H1 (cell line): Measurements from ENCODE around the gene TIMP4. TPM values are rescaled to one million over a fixed set of nuclear protein-coding genes. Genes with fewer than 3 reads are reported as not detected.

Experiments used
- CTCF ChIA-PET: fragments of 300-600 bp; sonication (Branson Sonifier 250); formaldehyde crosslinking; loops from one replicate; lab custom pipeline; 2021; ENCODE audit not compliant: partially characterized antibody; lab: Charles Lee
- POLR2A ChIA-PET: fragments of 300-600 bp; sonication (Branson Sonifier 250); formaldehyde crosslinking; loops from one replicate; lab custom pipeline; 2021; ENCODE audit warnings: inconsistent platforms; ENCODE audit not compliant: partially characterized antibody; lab: Charles Lee
- DNase-seq, 2 experiments: peaks; one replicate each; pipeline versions ENCODE4 v3.0.0 to v3.0.0-alpha.2; 2010 to 2022; ENCODE audit warnings: low spot score in 2 of 2, low read depth in 1 of 2, mixed read lengths in 1 of 2
- FAIRE-seq: peaks from 2 replicates; lab custom pipeline; 2011; peaks lifted over from hg19 to GRCh38; lab: Jason Lieb, UNC
- H2AFZ ChIP-seq: 2 replicates; pipeline ENCODE4 v1.8.1; 2012; ENCODE audit warnings: low read length, inconsistent platforms
- H2AK5ac ChIP-seq: 2 replicates; pipeline ENCODE4 v1.6.1; 2013; ENCODE audit warnings: low read depth, low read length
- H2BK120ac ChIP-seq: replicated peaks from 2 replicates; pipeline ENCODE3; 2013; ENCODE audit warnings: low read depth, low read length, inconsistent platforms
- H2BK12ac ChIP-seq: 2 replicates; pipeline ENCODE4 v1.6.1; 2013; ENCODE audit warnings: low read depth, low read length
- H2BK15ac ChIP-seq: 2 replicates; pipeline ENCODE4 v1.6.1; 2013; ENCODE audit warnings: low read length
- H2BK20ac ChIP-seq: 2 replicates; pipeline ENCODE4 v1.6.1; 2013; ENCODE audit warnings: low read length
- H2BK5ac ChIP-seq: 2 replicates; pipeline ENCODE4 v1.6.1; 2013; ENCODE audit warnings: low read depth, low read length
- H3K14ac ChIP-seq: 2 replicates; pipeline ENCODE4 v1.6.1; 2013; ENCODE audit warnings: inconsistent platforms; ENCODE audit not compliant: insufficient read length
- H3K18ac ChIP-seq: 2 replicates; pipeline ENCODE4 v1.6.1; 2013; ENCODE audit warnings: low read length; ENCODE audit errors: extremely low read depth
- H3K23ac ChIP-seq: 2 replicates; pipeline ENCODE4 v1.6.1; 2013; ENCODE audit warnings: inconsistent platforms; ENCODE audit not compliant: insufficient read length
- H3K23me2 ChIP-seq: 2 replicates; pipeline ENCODE4 v1.6.1; 2013; ENCODE audit warnings: low read depth, low read length
- H3K27ac ChIP-seq: 2 replicates; pipeline ENCODE4 v1.6.1; 2011; ENCODE audit warnings: low read depth, low read length, inconsistent platforms
- H3K27me3 ChIP-seq, 4 experiments: replicated peaks in 1 of 4; 1 replicate in 1 of 4; 2 replicates in 3 of 4; pipeline versions ENCODE4 v1.6.1 to v1.8.1; 2011 to 2013; ENCODE audit warnings: low read length in 3 of 4, mild to moderate bottlenecking in 3 of 4, inconsistent platforms in 2 of 4, mixed read lengths in 2 of 4, moderate library complexity in 1 of 4; ENCODE audit not compliant: control insufficient read depth in 3 of 4, insufficient read depth in 3 of 4; ENCODE audit errors: extremely low read depth in 1 of 4
- H3K36me3 ChIP-seq, 4 experiments: 2 replicates each; pipeline versions ENCODE4 v1.6.1 to v1.8.1; 2011 to 2013; ENCODE audit warnings: mild to moderate bottlenecking in 4 of 4, low read length in 3 of 4, moderate library complexity in 2 of 4, control low read depth in 1 of 4, inconsistent platforms in 1 of 4; ENCODE audit not compliant: insufficient read depth in 4 of 4, control insufficient read depth in 2 of 4
- H3K4ac ChIP-seq: replicated peaks from 2 replicates; pipeline ENCODE3; 2013; ENCODE audit warnings: low read length, low read depth, mixed read lengths, inconsistent platforms; ENCODE audit not compliant: insufficient read length
- H3K4me1 ChIP-seq, 4 experiments: replicated peaks in 1 of 4; 1 replicate in 1 of 4; 2 replicates in 3 of 4; pipeline versions ENCODE4 v1.6.1 to v1.8.1; 2011 to 2013; ENCODE audit warnings: low read length in 3 of 4, inconsistent platforms in 2 of 4, mixed read lengths in 1 of 4; ENCODE audit not compliant: insufficient read depth in 4 of 4, control insufficient read depth in 3 of 4
- H3K4me2 ChIP-seq, 2 experiments: 2 replicates each; pipeline versions ENCODE4 v1.6.1 to v1.8.1; 2011 to 2013; ENCODE audit warnings: low read depth in 2 of 2, low read length in 2 of 2, control low read depth in 1 of 2, inconsistent platforms in 1 of 2, mild to moderate bottlenecking in 1 of 2; ENCODE audit not compliant: insufficient read depth in 1 of 2
- H3K4me3 ChIP-seq, 4 experiments: fragments of 200-600, 300-600 bp in 1 of 4; sonication (generic), shearing (Covaris generic), sonication (Bioruptor Twin) in 1 of 4; 2 replicates each; pipeline versions ENCODE4 v1.5.1 to v1.8.1; 2011 to 2016; ENCODE audit warnings: low read length in 4 of 4, low read depth in 3 of 4, control low read depth in 2 of 4, inconsistent platforms in 2 of 4, mild to moderate bottlenecking in 2 of 4, mixed read lengths in 1 of 4, moderate library complexity in 1 of 4; ENCODE audit not compliant: insufficient read depth in 2 of 4; ENCODE audit errors: extremely low read depth in 1 of 4
- H3K56ac ChIP-seq: replicated peaks from 2 replicates; pipeline ENCODE3; 2013; ENCODE audit warnings: low read depth, mild to moderate bottlenecking, mixed read lengths, low read length, inconsistent platforms; ENCODE audit not compliant: insufficient read length
- H3K79me1 ChIP-seq: 2 replicates; pipeline ENCODE4 v1.6.1; 2013; ENCODE audit warnings: low read depth, low read length, control low read depth
- H3K79me2 ChIP-seq, 2 experiments: 2 replicates each; pipeline versions ENCODE4 v1.6.1 to v1.8.1; 2012 to 2013; ENCODE audit warnings: low read length in 2 of 2, mild to moderate bottlenecking in 2 of 2, inconsistent platforms in 1 of 2; ENCODE audit not compliant: insufficient read depth in 2 of 2, control insufficient read depth in 1 of 2
- H3K9ac ChIP-seq, 4 experiments: replicated peaks in 1 of 4; 1 replicate in 1 of 4; 2 replicates in 3 of 4; pipeline versions ENCODE4 v1.6.1 to v1.8.1; 2011 to 2013; ENCODE audit warnings: low read depth in 3 of 4, low read length in 3 of 4, control low read depth in 2 of 4, mild to moderate bottlenecking in 2 of 4, moderate library complexity in 2 of 4, inconsistent platforms in 1 of 4; ENCODE audit errors: extremely low read depth in 1 of 4
- H3K9me3 ChIP-seq, 2 experiments: 2 replicates each; pipeline versions ENCODE4 v1.6.1 to v1.8.1; 2012 to 2013; ENCODE audit warnings: mild to moderate bottlenecking in 2 of 2, moderate library complexity in 2 of 2, control low read depth in 1 of 2, inconsistent platforms in 1 of 2, low read depth in 1 of 2, low read length in 1 of 2, mixed read lengths in 1 of 2; ENCODE audit not compliant: insufficient read depth in 2 of 2
- H4K20me1 ChIP-seq, 2 experiments: replicated peaks in 1 of 2; 2 replicates each; pipeline versions ENCODE3 to v1.8.1; 2011 to 2013; ENCODE audit warnings: inconsistent platforms in 2 of 2, low read length in 2 of 2, mild to moderate bottlenecking in 1 of 2; ENCODE audit not compliant: insufficient read depth in 2 of 2, control insufficient read depth in 1 of 2
- H4K5ac ChIP-seq: 2 replicates; pipeline ENCODE4 v1.6.1; 2013; ENCODE audit warnings: low read length, low read depth, mixed read lengths, inconsistent platforms; ENCODE audit not compliant: insufficient read length
- H4K8ac ChIP-seq: 2 replicates; pipeline ENCODE4 v1.8.0; 2013; ENCODE audit warnings: mild to moderate bottlenecking, moderate library complexity, low read length, inconsistent platforms; ENCODE audit not compliant: insufficient read depth; ENCODE audit errors: extremely low read depth
- H4K91ac ChIP-seq: replicated peaks from 2 replicates; pipeline ENCODE3; 2013; ENCODE audit warnings: low read length, mixed read lengths, inconsistent platforms; ENCODE audit not compliant: insufficient read length
- BCL11A ChIP-seq, 2 experiments: IDR thresholded peaks; one replicate each; pipeline ENCODE4 v1.6.1; 2011; ENCODE audit warnings: low read depth in 2 of 2, low read length in 2 of 2, mild to moderate bottlenecking in 2 of 2
- CHD1 ChIP-seq: IDR thresholded peaks from 2 replicates; pipeline ENCODE4 v1.6.1; 2012; ENCODE audit warnings: low read depth, low read length, improper control_type of control experiment
- CTBP2 ChIP-seq: IDR thresholded peaks from 2 replicates; pipeline ENCODE4 v1.7.0; 2011; ENCODE audit warnings: borderline replicate concordance, mild to moderate bottlenecking, moderate library complexity, mixed read lengths, low read length; ENCODE audit not compliant: insufficient read depth, insufficient read length
- EZH2 ChIP-seq: fragments of 200-600 bp; sonication (generic); IDR thresholded peaks from 2 replicates; pipeline ENCODE4 v1.7.1; 2012; ENCODE audit warnings: low read depth, mild to moderate bottlenecking, moderate library complexity, low read length, inconsistent platforms; ENCODE audit not compliant: severe bottlenecking
- HDAC2 ChIP-seq, 2 experiments: fragments of 300-600 bp in 1 of 2; sonication (generic) in 1 of 2; IDR thresholded peaks; 2 replicates each; pipeline ENCODE4 v1.6.1; 2011 to 2012; ENCODE audit warnings: low read depth in 2 of 2, low read length in 2 of 2, mild to moderate bottlenecking in 2 of 2, moderate library complexity in 2 of 2, borderline replicate concordance in 1 of 2, inconsistent platforms in 1 of 2
- JUND ChIP-seq: IDR thresholded peaks from 2 replicates; pipeline ENCODE4 v1.6.1; 2011; ENCODE audit warnings: mild to moderate bottlenecking, improper control_type of control experiment, low read length
- MAFK ChIP-seq: IDR thresholded peaks from 2 replicates; pipeline ENCODE4 v1.6.1; 2012; ENCODE audit warnings: low read depth, mild to moderate bottlenecking, improper control_type of control experiment, low read length
- MAX ChIP-seq: IDR thresholded peaks from 2 replicates; pipeline ENCODE4 v1.6.1; 2012; ENCODE audit warnings: inconsistent platforms
- NRF1 ChIP-seq: IDR thresholded peaks from 2 replicates; pipeline ENCODE4 v1.6.1; 2011; ENCODE audit warnings: mild to moderate bottlenecking, low read depth, low read length, improper control_type of control experiment
- RAD21 ChIP-seq, 2 experiments: IDR thresholded peaks in 1 of 2; conservative IDR thresholded peaks in 1 of 2; 2 replicates each; pipeline ENCODE4 v1.6.1; 2011; ENCODE audit warnings: low read depth in 2 of 2, low read length in 2 of 2, improper control_type of control experiment in 1 of 2, inconsistent platforms in 1 of 2, mild to moderate bottlenecking in 1 of 2, moderate library complexity in 1 of 2
- RNF2 ChIP-seq: fragments of 200-900, 300-1000 bp; sonication (generic); IDR thresholded peaks from 2 replicates; pipeline ENCODE4 v1.7.1; 2016; ENCODE audit warnings: borderline replicate concordance, low read depth, mild to moderate bottlenecking, antibody characterized with exemption, low read length; ENCODE audit not compliant: poor library complexity, severe bottlenecking; ENCODE audit errors: missing control alignments
- TAF7 ChIP-seq: optimal IDR thresholded peaks from 2 replicates; pipeline ENCODE3; 2011; ENCODE audit warnings: low read depth, mild to moderate bottlenecking, inconsistent platforms, low read length, moderate library complexity, borderline replicate concordance
- TBP ChIP-seq: IDR thresholded peaks from 2 replicates; pipeline ENCODE4 v1.6.1; 2011; ENCODE audit warnings: low read depth, low read length, improper control_type of control experiment
- YY1 ChIP-seq: IDR thresholded peaks from 2 replicates; pipeline ENCODE4 v1.6.1; 2011; ENCODE audit warnings: low read depth, mild to moderate bottlenecking, low read length
- polyA plus RNA-seq, 7 experiments: library from polyadenylated mRNA; depleted of rRNA in 3 of 7; stranded (reverse) in 5 of 7; unstranded in 2 of 7; fragments of >200 nt in 5 of 7; fragments of 200-250 nt in 2 of 7; gene quantifications; 1 replicate in 5 of 7; 2 replicates in 1 of 7; 4 replicates in 1 of 7; pipeline versions ENCODE4 v1.2.1 to v1.2.3, GENCODE V29; 2011 to 2013; ENCODE audit warnings: missing spikeins in 2 of 7, mixed read lengths in 2 of 7
- total RNA-seq: library from RNA; stranded (reverse); fragmentation: NEBNext Ultra II Directional; extraction: Animal tissue kit (Norgen Biotek cat#: 25700); gene quantifications from 2 replicates; pipeline ENCODE4 v1.2.1, GENCODE V29; 2021

Gene TIMP4
- total and polyA plus RNA-seq, 2 of the 8 experiments (the other 6 are each of a cell fraction or from before 2014, with no cell fraction given) = 5.1 to 8.7 TPM

- Histone ChIP-seq H4K5ac (no peak overlapping the region), H2BK12ac (no peak overlapping the region), H2BK20ac (no peak overlapping the region), H3K23me2 (peaks cover 7% of the 10 kb centered on the region), H4K20me1 (no peaks in the 10 kb centered on the region), H3K4me2 (no peak overlapping the region), H3K23ac (no peak overlapping the region), H3K4me1 (peaks cover 4 to 15% (median 10%) of the 10 kb centered on the region in 4 experiments; a peak in 6 of 7 replicates), H3K9ac (no peak overlapping the region), H2AK5ac (no peak overlapping the region; the same call in 1 of the 2 replicates), H2BK5ac (no peak overlapping the region), H3K27ac (no peak overlapping the region), H3K56ac (no peak overlapping the region), H3K4me3 (no peak overlapping the region), H3K27me3 (no peaks in the 10 kb centered on the region), H3K14ac (no peak overlapping the region), H3K79me2 (no peaks in the 10 kb centered on the region), H3K36me3 (no peaks in the 10 kb centered on the region; a peak in 1 of 8 replicates), H2BK15ac (no peak overlapping the region), H4K8ac (no peak overlapping the region), H3K9me3 (no peaks in the 10 kb centered on the region), H3K4ac (no peak overlapping the region), H4K91ac (no peak overlapping the region), H2BK120ac (no peak overlapping the region), H3K79me1 (no peaks in the 10 kb centered on the region), H2AFZ (no peak overlapping the region), H3K18ac (no peak overlapping the region)
- FAIRE-seq (no peak), DNase-seq (no peak)
- POLR2A ChIA-PET = interaction anchor here (1.1 kb wide), 1 partner anchor 9 kb away, joined by 3 read pairs; no protein-coding TSS in a partner anchor
- CTCF ChIA-PET = interaction anchor here (0.7 to 37.6 kb wide), 8 partner anchors 9 to 324 kb away, joined by 3 to 651 read pairs (median 4); no protein-coding TSS in a partner anchor
- TF ChIP-seq CHD1 = no peak
- TF ChIP-seq RAD21 (IDR thresholded peaks at IDR 0.05 in 1 of 2, conservative IDR thresholded peaks at IDR 0.05 in 1 of 2; ENCODE audit: low read depth in 2 of 2, low read length in 2 of 2) = no peak
- no peak for TF ChIP-seq HDAC2 (IDR thresholded peaks at IDR 0.05; ENCODE audit: borderline replicate concordance in 1 of 2, low read depth in 2 of 2, low read length in 2 of 2)
- TF ChIP-seq RNF2 = no peak
- no peak for TF ChIP-seq BCL11A (IDR thresholded peaks at IDR 0.05; ENCODE audit: low read depth in 2 of 2, low read length in 2 of 2)
- no peak for TF ChIP-seq CTBP2
- no peak for TF ChIP-seq MAFK
- TF ChIP-seq MAX = no peak
- no peak for TF ChIP-seq JUND
- no peak for TF ChIP-seq TAF7
- no peak for TF ChIP-seq EZH2
- no peak for TF ChIP-seq NRF1
- no peak for TF ChIP-seq TBP
- TF ChIP-seq YY1 = no peak
Measured at GRCh38 chr3:12155264-12155663, 3.4 kb downstream of the TIMP4 start.
